NCI-H146 (cell line): ENCODE measurements around the gene CNOT6.
"Not testable (repeated sequence)": the region's sequence is repeated elsewhere in the genome, so short reads cannot be mapped to it uniquely, and the experiment has no call there.

ENCODE experiments used
- DNase-seq: peaks from one replicate; lab custom pipeline; 2025; lab: John Stamatoyannopoulos, UW

The CNOT6 gene

GRCh38 chr5:180521101-180521500 lies 26.9 kb downstream of the CNOT6 start:
- DNase-seq = no peak

GRCh38 chr5:180521591-180521990 lies 27.4 kb downstream of the CNOT6 start:
- DNase-seq = no peak

GRCh38 chr5:180522330-180522729 lies 28.2 kb downstream of the CNOT6 start:
- no peak for DNase-seq

GRCh38 chr5:180523629-180524466 lies 29.7 kb downstream of the CNOT6 start:
- DNase-seq = no peak

GRCh38 chr5:180525399-180525798 lies 31.2 kb downstream of the CNOT6 start:
- no peak for DNase-seq

GRCh38 chr5:180526269-180526668 lies 32.1 kb downstream of the CNOT6 start:
- DNase-seq = no peak

- DNase-seq = no peak
These were observed 33.5 kb downstream of the CNOT6 start for GRCh38 chr5:180527659-180528058.

GRCh38 chr5:180531036-180531585 lies 36.9 kb downstream of the CNOT6 start:
- not testable (repeated sequence) for DNase-seq

- no peak for DNase-seq
These were observed 38.1 kb downstream of the CNOT6 start for GRCh38 chr5:180532268-180532667.

GRCh38 chr5:180533845-180534244 lies 39.7 kb downstream of the CNOT6 start:
- no peak for DNase-seq

GRCh38 chr5:180535573-180535972 lies 41.4 kb downstream of the CNOT6 start:
- no peak for DNase-seq

GRCh38 chr5:180540050-180540694 lies 46.0 kb downstream of the CNOT6 start:
- DNase-seq = no peak

- no peak for DNase-seq
These were observed 47.5 kb downstream of the CNOT6 start for GRCh38 chr5:180541710-180542109.

- no peak for DNase-seq
These were observed 51.1 kb downstream of the CNOT6 start for GRCh38 chr5:180545248-180545647.

GRCh38 chr5:180548563-180548962 lies 54.4 kb downstream of the CNOT6 start:
- DNase-seq = no peak

GRCh38 chr5:180553530-180553929 lies 59.4 kb downstream of the CNOT6 start:
- DNase-seq = no peak

GRCh38 chr5:180555168-180555921 lies 61.2 kb downstream of the CNOT6 start:
- DNase-seq = no peak

- DNase-seq = no peak
These were observed 63.1 kb downstream of the CNOT6 start for GRCh38 chr5:180557217-180557809.

- DNase-seq = no peak
These were observed 64.1 kb downstream of the CNOT6 start for GRCh38 chr5:180558232-180558631.

GRCh38 chr5:180563994-180564393 lies 69.8 kb downstream of the CNOT6 start:
- DNase-seq = no peak

- no peak for DNase-seq
These were observed 74.7 kb downstream of the CNOT6 start for GRCh38 chr5:180568914-180569313.

GRCh38 chr5:180575571-180575970 lies 81.4 kb downstream of the CNOT6 start:
- DNase-seq = no peak
